Measurements from ENCODE around the gene EPHB4.

EPHB4 gene

DNA sequence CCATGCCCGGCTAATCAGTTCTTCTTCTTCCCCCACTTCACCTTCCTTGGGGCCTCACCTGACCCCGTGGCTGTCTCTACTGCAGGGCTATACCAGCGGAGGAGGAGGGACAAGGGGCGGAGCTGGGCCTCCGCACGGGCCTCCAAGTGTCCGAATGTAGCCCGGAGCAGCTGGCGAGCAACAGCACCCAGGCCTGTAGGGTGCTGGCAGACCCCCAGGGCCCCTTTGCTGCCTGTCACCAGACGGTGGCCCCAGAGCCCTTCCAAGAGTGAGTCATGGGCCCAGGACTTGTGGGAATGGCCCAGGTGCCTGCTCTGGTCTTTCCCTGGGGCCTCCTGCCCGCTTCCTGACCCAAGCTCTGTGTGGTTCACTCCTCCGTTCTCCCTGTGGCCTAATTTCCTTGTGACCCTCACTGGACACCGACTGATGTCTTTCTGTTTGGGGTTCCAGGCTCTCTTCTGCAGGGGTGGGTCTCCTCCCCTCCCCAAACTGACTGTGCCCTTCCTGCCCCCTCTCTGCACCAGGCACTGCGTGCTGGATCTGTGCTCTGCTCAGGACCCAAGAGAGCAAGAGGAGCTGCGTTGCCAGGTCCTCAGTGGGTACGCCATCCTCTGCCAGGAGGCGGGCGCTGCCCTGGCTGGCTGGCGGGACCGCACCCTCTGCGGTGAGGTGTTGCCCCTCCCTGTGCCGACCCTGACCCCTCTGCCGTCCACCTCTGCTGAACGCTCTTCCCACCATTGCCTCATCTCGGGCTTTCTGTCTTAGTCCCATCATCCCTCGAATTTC is 35.2 kb downstream of the EPHB4 start:
- no peaks in the 10 kb centered on the region for H3K4me1 Mint-ChIP-seq
- H3K4me3 Mint-ChIP-seq = no peak overlapping the region
- H3K27ac Mint-ChIP-seq = no peak overlapping the region
- H3K36me3 Mint-ChIP-seq (ENCODE audit: low read depth) = no peaks in the 10 kb centered on the region
- H3K9me3 Mint-ChIP-seq = no peaks in the 10 kb centered on the region
- TF ChIP-seq, protein P1, sequence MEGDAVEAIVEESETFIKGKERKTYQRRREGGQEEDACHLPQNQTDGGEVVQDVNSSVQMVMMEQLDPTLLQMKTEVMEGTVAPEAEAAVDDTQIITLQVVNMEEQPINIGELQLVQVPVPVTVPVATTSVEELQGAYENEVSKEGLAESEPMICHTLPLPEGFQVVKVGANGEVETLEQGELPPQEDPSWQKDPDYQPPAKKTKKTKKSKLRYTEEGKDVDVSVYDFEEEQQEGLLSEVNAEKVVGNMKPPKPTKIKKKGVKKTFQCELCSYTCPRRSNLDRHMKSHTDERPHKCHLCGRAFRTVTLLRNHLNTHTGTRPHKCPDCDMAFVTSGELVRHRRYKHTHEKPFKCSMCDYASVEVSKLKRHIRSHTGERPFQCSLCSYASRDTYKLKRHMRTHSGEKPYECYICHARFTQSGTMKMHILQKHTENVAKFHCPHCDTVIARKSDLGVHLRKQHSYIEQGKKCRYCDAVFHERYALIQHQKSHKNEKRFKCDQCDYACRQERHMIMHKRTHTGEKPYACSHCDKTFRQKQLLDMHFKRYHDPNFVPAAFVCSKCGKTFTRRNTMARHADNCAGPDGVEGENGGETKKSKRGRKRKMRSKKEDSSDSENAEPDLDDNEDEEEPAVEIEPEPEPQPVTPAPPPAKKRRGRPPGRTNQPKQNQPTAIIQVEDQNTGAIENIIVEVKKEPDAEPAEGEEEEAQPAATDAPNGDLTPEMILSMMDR (IDR thresholded peaks at IDR 0.05; ENCODE audit: unreplicated experiment in 3 of 3) = no peak
- H3K27me3 Mint-ChIP-seq (ENCODE audit: low read depth) = peaks cover 14% of the 10 kb centered on the region

DNA sequence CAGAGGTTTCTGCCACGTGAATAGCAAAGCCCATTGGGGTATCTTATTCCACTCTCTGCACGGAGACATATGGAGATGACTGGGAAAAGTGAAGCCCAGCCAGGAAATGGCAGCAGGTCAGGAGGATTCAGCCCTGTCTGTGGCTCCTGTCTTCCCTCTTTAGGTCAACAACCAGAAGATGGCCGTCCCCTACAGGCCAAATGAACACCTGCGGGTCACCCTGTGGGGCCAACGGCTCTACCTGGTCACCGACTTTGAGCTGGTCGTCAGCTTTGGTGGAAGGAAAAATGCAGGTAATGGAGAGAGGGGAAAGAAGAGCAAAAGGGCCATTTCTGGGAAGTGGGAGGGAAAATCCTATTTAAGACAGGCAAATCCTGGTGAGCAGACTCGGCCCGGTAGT is 38.3 kb downstream of the EPHB4 start:
- Mint-ChIP-seq H3K4me1 (no peaks in the 10 kb centered on the region), H3K4me3 (no peak overlapping the region), H3K27ac (no peak overlapping the region), H3K27me3 (ENCODE audit: low read depth) (peaks cover 14% of the 10 kb centered on the region), H3K36me3 (ENCODE audit: low read depth) (no peaks in the 10 kb centered on the region), H3K9me3 (peaks cover 7% of the 10 kb centered on the region)
- TF ChIP-seq, protein P1 (IDR thresholded peaks at IDR 0.05; ENCODE audit: unreplicated experiment in 3 of 3) = no peak

DNA sequence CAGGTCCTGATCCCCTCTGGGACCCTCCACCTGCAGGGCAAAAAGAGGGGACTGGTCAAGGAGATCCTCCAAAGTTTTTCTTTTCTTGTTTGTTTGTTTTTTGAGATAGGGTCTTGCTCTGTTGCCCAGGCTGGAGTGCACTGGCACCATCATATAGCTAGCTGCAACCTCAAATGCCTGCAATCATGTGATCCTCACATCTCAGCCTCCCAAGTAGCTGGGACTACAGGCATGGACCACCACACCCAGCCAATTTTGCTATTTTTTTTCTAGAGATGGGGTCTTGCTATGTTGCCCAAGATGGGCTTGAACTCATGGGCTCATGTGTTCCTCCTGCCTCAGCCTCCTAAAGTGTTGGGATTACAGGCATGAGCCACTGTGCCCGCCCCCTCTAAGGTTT is 41.0 kb downstream of the EPHB4 start:
- no peak overlapping the region for H3K27ac Mint-ChIP-seq
- H3K4me1 Mint-ChIP-seq = no peaks in the 10 kb centered on the region
- peaks cover 9% of the 10 kb centered on the region for H3K9me3 Mint-ChIP-seq
- H3K36me3 Mint-ChIP-seq (ENCODE audit: low read depth) = no peaks in the 10 kb centered on the region
- TF ChIP-seq, protein P1 (IDR thresholded peaks at IDR 0.05; ENCODE audit: unreplicated experiment in 3 of 3) = no peak
- no peak overlapping the region for H3K4me3 Mint-ChIP-seq
- H3K27me3 Mint-ChIP-seq (ENCODE audit: low read depth) = peaks cover 19% of the 10 kb centered on the region

DNA sequence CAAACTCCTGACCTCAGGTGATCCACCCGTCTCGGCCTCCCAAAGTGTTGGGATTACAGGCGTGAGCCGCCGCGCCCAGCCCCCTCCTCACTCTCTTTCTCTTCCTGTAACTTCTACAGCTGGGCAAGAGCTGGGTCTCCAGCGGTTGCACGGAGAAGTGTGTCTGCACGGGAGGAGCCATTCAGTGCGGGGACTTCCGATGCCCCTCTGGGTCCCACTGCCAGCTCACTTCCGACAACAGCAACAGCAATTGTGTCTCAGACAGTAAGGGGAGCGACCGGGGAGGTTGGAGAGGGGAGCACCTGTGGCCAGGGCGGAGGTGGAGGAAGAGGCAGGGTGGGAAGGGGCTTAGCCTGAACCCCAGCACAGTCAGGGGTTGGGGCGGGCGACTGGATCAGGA is 41.4 kb downstream of the EPHB4 start:
- Mint-ChIP-seq H3K27ac (no peak overlapping the region), H3K4me3 (no peak overlapping the region), H3K9me3 (peaks cover 9% of the 10 kb centered on the region), H3K4me1 (no peaks in the 10 kb centered on the region), H3K36me3 (ENCODE audit: low read depth) (no peaks in the 10 kb centered on the region), H3K27me3 (ENCODE audit: low read depth) (peaks cover 19% of the 10 kb centered on the region)
- TF ChIP-seq, protein P1 (IDR thresholded peaks at IDR 0.05; ENCODE audit: unreplicated experiment in 3 of 3) = no peak

DNA sequence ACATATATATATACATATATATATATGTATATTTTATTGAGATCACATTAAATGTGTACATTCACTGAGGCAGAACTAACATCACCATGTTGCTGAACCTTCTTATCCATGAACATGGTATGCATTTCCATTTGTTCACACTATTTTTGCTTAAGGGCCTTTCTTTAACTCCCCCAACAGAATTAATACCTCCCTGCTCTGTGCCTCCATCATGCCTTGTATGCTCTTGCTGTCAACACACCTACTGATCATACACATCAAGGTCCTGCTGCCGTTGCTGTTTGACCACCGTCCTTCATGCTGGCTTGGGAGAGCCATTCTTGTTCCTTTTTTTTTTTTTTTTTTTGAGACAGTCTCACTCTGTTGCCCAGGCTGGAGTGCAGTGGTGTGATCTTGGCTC is 43.5 kb downstream of the EPHB4 start:
- Mint-ChIP-seq H3K27me3 (ENCODE audit: low read depth) (peaks cover 13% of the 10 kb centered on the region), H3K36me3 (ENCODE audit: low read depth) (no peaks in the 10 kb centered on the region), H3K4me1 (no peaks in the 10 kb centered on the region), H3K27ac (no peak overlapping the region), H3K9me3 (peaks cover 9% of the 10 kb centered on the region), H3K4me3 (no peak overlapping the region)
- TF ChIP-seq, protein P1 (IDR thresholded peaks at IDR 0.05; ENCODE audit: unreplicated experiment in 3 of 3) = no peak

DNA sequence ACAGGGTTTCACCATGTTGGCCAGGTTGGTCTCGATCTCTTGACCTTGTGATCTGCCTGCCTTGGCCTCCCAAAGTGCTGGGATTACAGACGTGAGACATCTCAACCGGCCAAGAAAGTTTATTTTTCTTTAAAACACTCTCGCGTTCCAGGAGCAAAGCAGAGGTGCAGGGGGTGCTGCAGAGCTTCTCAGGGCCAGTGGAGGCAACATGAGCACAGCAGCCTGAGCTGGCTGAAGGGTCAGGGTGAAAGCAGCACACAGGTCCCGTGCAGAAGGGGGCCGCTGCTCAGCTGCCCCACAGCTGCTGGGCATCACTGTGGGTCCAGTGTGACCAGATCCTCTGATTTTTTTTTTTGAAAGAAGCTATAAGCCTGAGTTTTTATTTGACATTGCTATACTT is 46.1 kb downstream of the EPHB4 start:
- Mint-ChIP-seq H3K36me3 (ENCODE audit: low read depth) (no peaks in the 10 kb centered on the region), H3K4me1 (no peaks in the 10 kb centered on the region), H3K27ac (no peak overlapping the region), H3K4me3 (no peak overlapping the region), H3K27me3 (ENCODE audit: low read depth) (peaks cover 8% of the 10 kb centered on the region), H3K9me3 (peaks cover 9% of the 10 kb centered on the region)
- TF ChIP-seq, protein P1 (IDR thresholded peaks at IDR 0.05; ENCODE audit: unreplicated experiment in 3 of 3) = no peak
